DND-41 (cell line): ENCODE data around the gene RPGRIP1L.

ENCODE experiments used
- ATAC-seq: fragments of 200-7000 bp; cut with Tn5 transposase; 3 replicates; pipeline ENCODE4 v1.9.1; 2021; ENCODE audit warnings: low read depth; ENCODE audit not compliant: insufficient read depth
- DNase-seq: peaks from one replicate; pipeline ENCODE4 v3.0.0-alpha.2; 2020
- H2AFZ ChIP-seq: 2 replicates; pipeline ENCODE4 v1.6.0; 2012; ENCODE audit warnings: low read depth, low read length
- H3K27ac ChIP-seq: 2 replicates; pipeline ENCODE4 v1.5.1; 2012; ENCODE audit warnings: low read length, inconsistent platforms
- H3K27me3 ChIP-seq: fragments of 200-600 bp; sonication (generic); 2 replicates; pipeline ENCODE4 v1.6.0; 2012; ENCODE audit warnings: low read length, mild to moderate bottlenecking, inconsistent platforms; ENCODE audit not compliant: insufficient read depth, poor library complexity
- H3K36me3 ChIP-seq: 2 replicates; pipeline ENCODE4 v1.5.1; 2012; ENCODE audit warnings: low read length, inconsistent platforms; ENCODE audit not compliant: insufficient read depth
- H3K4me1 ChIP-seq: 2 replicates; pipeline ENCODE4 v1.5.1; 2012; ENCODE audit warnings: mild to moderate bottlenecking, low read length; ENCODE audit not compliant: insufficient read depth
- H3K4me2 ChIP-seq: 2 replicates; pipeline ENCODE4 v1.6.0; 2012; ENCODE audit warnings: mild to moderate bottlenecking, moderate library complexity, low read length, inconsistent platforms; ENCODE audit not compliant: insufficient read depth
- H3K4me3 ChIP-seq, 2 experiments: fragments of 200-600 bp in 1 of 2; shearing (Covaris generic) in 1 of 2; 2 replicates each; pipeline ENCODE4 v1.5.1; 2012 to 2016; ENCODE audit warnings: inconsistent platforms in 2 of 2, low read length in 2 of 2, mild to moderate bottlenecking in 2 of 2, low read depth in 1 of 2, moderate library complexity in 1 of 2
- H3K79me2 ChIP-seq: 2 replicates; pipeline ENCODE4 v1.6.0; 2012; ENCODE audit warnings: low read length, inconsistent platforms; ENCODE audit not compliant: insufficient read depth
- H3K9ac ChIP-seq: 2 replicates; pipeline ENCODE4 v1.6.0; 2012; ENCODE audit warnings: low read depth, mild to moderate bottlenecking, inconsistent platforms, low read length, moderate library complexity
- H3K9me3 ChIP-seq: 2 replicates; pipeline ENCODE4 v1.5.1; 2012; ENCODE audit warnings: low read length, moderate library complexity, mild to moderate bottlenecking, inconsistent platforms; ENCODE audit not compliant: insufficient read depth, severe bottlenecking
- H4K20me1 ChIP-seq: 2 replicates; pipeline ENCODE4 v1.6.0; 2012; ENCODE audit warnings: low read length; ENCODE audit not compliant: insufficient read depth
- EZH2 ChIP-seq: IDR thresholded peaks from 3 replicates; pipeline ENCODE4 v1.6.1; 2012; ENCODE audit warnings: borderline replicate concordance, low read depth, mild to moderate bottlenecking, moderate library complexity, low read length, inconsistent platforms; ENCODE audit not compliant: severe bottlenecking
- TF ChIP-seq, protein P1 (sequence below): IDR thresholded peaks from 2 replicates; pipeline ENCODE4 v1.5.1; 2012; ENCODE audit warnings: borderline replicate concordance, low read length, moderate library complexity, mild to moderate bottlenecking; ENCODE audit not compliant: poor library complexity, severe bottlenecking; ENCODE audit errors: extremely low read depth

RPGRIP1L gene

DNA sequence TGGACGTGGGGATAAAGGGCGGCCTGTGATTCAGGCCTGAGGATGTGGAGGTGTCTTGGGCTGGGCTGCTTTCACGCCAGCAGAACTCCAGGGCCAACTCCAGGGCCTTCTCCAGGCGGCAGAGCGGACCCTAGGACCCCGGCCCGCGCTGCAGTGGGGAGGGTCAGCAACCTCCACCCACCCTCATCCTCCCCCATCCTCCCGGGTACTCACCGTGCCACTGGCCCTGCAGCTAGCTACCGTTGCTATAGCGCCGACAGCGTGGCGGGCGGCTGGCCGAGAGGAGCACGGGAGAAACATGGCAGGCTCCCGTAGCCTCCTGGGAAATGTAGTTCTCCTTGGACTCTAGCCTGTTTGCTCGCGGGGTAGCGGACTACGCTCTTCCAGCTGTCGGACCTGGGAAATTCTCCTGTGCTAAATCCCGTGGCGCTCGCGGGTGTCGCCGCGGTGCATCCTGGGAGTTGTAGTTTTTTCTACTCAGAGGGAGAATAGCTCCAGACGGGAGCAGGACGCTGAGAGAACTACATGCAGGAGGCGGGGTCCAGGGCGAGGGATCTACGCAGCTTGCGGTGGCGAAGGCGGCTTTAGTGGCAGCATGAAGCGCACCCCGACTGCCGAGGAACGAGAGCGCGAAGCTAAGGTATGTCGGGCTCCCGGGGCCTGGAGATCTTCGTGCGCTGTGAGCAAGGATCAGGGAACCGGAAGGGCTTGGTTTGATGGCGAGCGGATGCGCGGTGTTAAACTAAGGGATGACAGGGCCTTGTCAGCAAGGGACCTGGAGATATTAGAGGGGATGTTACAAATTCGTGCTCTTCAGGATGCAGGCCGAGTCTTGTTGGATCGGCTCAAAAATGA lies at the start of gene RPGRIP1L, which contains the start of gene FTO:
RPGRIP1L (minus strand) TSS at position 270 of the 855 bp plus-strand sequence. CDS start 3,136 bp downstream, outside the sequence.
FTO (plus strand) TSS at position 567 of the 855 bp plus-strand sequence.
- Histone ChIP-seq H3K4me3 (peak within 1 kb of the TSS; percentile 75 to 90), H3K4me2 (peak within 1 kb of the TSS; percentile 76), H4K20me1 (no peaks in the 10 kb centered on the region), H3K9me3 (no peaks in the 10 kb centered on the region), H3K27me3 (no peaks in the 10 kb centered on the region), H3K27ac (peak within 1 kb of the TSS; percentile 73), H3K9ac (peak within 1 kb of the TSS; percentile 61), H3K4me1 (peaks cover 36% of the 10 kb centered on the region), H3K36me3 (peaks cover 15% of the 10 kb centered on the region; the same call in 1 of the 2 replicates), H3K79me2 (peaks cover 62% of the 10 kb centered on the region), H2AFZ (peak within 1 kb of the TSS; percentile 93)
- TF ChIP-seq EZH2, result no peak
- TF ChIP-seq, protein P1, sequence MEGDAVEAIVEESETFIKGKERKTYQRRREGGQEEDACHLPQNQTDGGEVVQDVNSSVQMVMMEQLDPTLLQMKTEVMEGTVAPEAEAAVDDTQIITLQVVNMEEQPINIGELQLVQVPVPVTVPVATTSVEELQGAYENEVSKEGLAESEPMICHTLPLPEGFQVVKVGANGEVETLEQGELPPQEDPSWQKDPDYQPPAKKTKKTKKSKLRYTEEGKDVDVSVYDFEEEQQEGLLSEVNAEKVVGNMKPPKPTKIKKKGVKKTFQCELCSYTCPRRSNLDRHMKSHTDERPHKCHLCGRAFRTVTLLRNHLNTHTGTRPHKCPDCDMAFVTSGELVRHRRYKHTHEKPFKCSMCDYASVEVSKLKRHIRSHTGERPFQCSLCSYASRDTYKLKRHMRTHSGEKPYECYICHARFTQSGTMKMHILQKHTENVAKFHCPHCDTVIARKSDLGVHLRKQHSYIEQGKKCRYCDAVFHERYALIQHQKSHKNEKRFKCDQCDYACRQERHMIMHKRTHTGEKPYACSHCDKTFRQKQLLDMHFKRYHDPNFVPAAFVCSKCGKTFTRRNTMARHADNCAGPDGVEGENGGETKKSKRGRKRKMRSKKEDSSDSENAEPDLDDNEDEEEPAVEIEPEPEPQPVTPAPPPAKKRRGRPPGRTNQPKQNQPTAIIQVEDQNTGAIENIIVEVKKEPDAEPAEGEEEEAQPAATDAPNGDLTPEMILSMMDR, result peak; percentile 19
- peak; percentile 99 for DNase-seq
- ATAC-seq, result peak; percentile 97

- no peaks in the 10 kb centered on the region for H3K27me3 ChIP-seq
- H4K20me1 ChIP-seq, result peaks cover 9% of the 10 kb centered on the region; the same call in 1 of the 2 replicates
- no peak overlapping the region for H2AFZ ChIP-seq
- no peaks in the 10 kb centered on the region for H3K36me3 ChIP-seq
- no peak for TF ChIP-seq EZH2
- TF ChIP-seq, protein P1, result no peak
- H3K27ac ChIP-seq, result no peak overlapping the region
- H3K9me3 ChIP-seq, result no peaks in the 10 kb centered on the region
- no peak overlapping the region for H3K4me2 ChIP-seq
- peaks cover 75% of the 10 kb centered on the region for H3K79me2 ChIP-seq
- no peaks in the 10 kb centered on the region for H3K4me1 ChIP-seq
- DNase-seq (no peak), ATAC-seq (no peak)
- H3K4me3 ChIP-seq, result no peak overlapping the region
- no peak overlapping the region for H3K9ac ChIP-seq
Observed at GRCh38 chr16:53753431-53753830, 49.8 kb upstream of the RPGRIP1L start.

DNA sequence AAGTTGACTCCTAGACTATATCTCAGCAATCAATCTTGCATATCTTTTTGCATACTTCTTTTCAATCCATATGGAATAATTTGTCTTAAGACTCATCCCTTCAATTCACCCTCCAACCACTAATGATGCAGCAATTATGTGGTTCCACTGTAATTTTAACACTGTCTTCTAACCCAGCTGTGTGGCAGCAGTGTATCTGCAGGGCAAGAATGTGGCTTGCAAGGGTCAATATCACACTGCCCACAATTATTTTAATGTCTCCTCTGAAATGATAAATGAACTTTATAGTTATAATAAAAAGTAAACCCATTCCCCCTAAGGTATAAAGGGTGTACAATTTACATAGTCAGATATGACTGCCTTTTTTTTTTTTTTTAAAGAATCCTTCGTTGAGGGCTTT lies 48.9 kb upstream of the RPGRIP1L start:
- no peak for DNase-seq
- Histone ChIP-seq H3K9me3 (no peaks in the 10 kb centered on the region), H3K4me1 (no peaks in the 10 kb centered on the region), H3K4me3 (no peak overlapping the region), H3K4me2 (no peak overlapping the region), H3K27ac (no peak overlapping the region), H3K27me3 (no peaks in the 10 kb centered on the region), H3K9ac (no peak overlapping the region), H4K20me1 (peaks cover 7% of the 10 kb centered on the region; the same call in 1 of the 2 replicates), H3K36me3 (no peaks in the 10 kb centered on the region), H3K79me2 (peaks cover 75% of the 10 kb centered on the region), H2AFZ (no peak overlapping the region)
- TF ChIP-seq EZH2, result no peak
- TF ChIP-seq, protein P1, result no peak
- no peak for ATAC-seq
